CD4-positive, alpha-beta T cell treated with Interleukin-4 for 1 hour (primary cell): ENCODE data around the gene PACSIN1.

Experiments
- DNase-seq, 2 donors: peaks; one replicate each; pipeline ENCODE4 v3.0.0-alpha.2; 2020 to 2022

Gene PACSIN1

DNA sequence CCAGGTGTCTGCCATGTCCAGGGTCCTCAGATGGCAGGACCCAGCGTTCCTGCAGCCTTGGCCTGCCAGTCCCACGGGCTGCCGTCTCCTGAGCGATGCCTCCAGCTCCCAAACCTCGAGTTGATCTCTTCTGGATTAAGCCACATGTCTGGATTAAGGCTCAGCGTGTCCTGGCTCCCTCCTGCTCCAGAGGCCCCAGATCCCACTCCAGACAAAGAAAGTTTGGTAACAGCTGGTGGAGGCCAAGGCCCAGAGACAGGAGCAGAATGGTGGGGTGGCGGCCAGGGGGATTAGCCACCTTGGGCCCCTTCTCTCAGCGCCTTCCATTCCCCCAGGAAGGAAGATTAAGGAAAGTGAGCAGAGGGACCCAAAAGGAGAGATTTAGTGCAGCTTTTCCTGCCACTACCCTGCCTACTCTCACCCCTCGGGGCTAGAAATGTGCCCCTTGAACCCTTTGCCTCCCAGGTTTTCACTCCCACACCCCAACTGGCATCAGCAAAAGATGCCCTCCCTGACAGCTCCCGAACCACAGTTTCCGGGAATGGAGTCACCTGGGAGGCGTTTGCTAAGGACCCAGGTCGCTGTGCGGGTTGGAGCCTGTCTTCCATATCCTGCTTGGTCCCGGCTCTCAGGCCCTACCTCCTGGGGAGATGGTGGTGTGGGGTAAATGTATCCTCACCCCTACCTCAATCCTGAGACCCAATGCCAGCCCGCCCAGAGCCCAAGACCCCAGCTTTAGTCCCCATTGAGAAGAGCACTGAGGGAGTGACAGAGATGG, 83.3 kb downstream of the PACSIN1 start:
- no peak for DNase-seq

DNA sequence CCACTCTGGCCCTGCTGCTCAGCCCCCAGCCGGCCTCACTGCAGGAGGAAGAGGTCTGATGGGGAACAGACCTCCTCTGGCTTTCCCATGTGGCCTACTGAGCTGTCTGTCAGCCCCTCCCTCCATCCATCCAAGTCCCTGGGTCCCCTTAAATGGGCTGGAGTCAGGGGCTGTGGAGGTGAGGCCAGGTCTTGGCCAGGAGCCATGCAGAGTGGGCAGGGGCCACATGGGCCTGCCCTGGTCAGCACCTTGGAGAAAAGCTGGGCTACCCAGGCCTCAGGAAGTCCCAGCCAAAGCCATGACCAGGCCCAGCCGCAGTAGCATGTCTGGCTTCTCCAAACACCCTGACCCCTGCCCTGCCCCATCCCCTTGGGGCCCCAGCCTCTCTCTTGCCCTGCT, 83.9 kb downstream of the PACSIN1 start:
- DNase-seq = no peak

DNA sequence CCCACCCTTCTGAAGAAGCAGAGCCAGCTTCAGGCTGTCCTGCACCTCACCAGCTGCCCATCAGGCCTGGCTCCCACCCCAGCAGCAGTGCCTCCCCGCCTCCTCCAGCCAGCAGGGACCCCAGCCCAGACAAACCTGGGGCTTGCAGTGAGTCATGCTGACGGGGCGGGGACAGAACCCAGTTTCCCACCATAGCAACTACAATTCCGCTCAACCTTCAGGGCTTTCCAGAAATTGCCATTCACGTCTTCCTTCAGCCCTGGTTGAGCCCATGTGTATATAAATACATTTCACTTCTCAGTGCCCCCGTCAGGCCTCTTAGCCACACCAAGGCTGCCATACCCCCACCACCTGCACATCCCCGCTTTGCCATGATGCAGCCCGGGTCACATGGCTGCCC, 85.8 kb downstream of the PACSIN1 start:
- DNase-seq = no peak

DNA sequence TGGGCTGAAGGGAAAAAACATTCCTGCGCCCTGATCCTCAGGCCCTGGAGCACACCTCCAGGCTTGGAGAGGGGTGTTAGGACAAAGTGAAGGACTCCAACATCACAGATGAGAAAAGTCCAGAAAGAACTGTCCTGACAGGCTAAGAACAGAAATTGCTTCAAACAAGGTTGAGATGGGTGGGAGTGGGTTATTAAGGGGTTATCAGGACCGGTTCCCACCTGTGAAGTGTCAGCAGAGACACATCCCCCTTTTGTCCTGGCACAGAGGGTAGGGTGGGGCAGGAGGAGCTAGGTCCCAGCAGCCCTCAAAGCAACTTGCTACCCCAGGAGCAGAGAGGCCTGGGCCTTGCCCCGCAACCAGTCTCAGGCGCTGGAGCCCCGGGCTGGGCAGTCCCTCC, 86.7 kb downstream of the PACSIN1 start:
- no peak for DNase-seq

DNA sequence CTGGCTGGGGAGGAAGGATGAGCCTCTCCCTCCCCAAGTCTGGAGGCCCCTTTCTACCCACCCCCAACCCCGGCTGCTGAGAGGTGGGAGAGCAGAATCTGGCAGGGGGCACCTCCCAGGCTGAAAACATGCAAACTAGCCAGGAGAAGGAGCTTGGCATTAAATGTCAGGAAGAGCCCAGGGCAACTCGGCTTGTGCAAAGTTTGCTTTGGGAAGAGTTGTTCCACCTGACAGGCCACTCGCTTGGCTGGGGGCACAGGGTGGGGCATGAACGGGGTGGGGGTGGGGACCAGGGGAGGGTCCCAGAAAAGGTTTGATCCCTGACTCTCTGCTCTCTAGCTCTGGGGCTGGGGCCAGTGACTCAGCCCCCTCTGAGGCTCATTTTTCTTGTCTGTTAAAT, 87.3 kb downstream of the PACSIN1 start:
- no peak for DNase-seq

DNA sequence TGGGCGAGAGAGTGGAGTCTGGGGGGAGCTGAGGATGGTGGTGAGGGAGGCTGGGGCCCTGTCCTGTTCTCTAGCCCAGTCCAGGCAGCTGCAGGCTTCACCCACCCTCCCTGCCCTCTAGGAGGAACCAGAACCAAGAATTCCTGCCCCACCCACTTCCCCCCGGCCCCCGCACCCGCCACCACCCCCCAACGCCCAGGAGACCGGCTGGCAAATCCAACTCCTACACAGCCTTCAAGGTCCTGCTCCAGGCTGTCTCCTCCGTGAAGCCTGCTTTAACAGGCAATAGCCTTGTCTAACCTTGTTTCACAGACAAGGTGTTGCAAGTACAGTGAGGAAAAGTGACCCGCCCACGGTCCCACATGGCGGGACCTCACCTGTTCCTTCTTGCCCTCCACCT, 87.9 kb downstream of the PACSIN1 start:
- DNase-seq = no peak

DNA sequence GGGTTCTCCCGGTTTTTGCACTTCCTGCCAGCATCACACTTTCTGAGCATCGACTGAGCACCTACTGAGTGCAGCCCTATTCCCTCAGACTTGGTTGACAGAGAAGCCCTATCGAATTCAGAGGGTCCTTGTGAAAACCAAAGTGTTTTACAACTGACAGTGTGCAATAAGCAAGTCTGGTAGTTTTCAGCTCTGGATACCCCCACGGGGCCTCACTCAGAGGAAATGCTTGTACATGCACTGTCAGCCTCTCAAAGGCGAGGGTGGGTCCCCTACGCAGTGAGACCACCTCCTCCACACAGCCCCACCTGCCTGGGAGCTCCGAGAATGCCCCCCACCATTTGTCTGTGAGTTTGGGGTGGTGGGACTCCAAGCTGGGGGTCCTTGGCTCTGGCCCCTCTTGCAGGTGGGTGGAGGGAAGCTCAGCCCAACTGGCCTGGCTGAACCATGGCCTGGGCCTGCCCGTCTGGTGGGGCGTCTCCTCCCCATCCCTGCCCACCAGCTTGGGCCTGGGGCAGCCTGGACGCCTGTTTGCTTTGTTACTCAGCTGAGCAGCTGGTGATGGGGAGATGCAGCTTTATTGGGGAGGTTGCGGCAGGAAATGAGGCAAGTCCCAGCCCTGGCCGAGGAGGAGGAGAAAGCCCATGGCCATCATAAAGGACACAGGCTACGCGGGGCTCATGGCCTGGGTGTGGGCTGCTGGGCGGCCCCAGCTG, 88.6 kb downstream of the PACSIN1 start:
- no peak for DNase-seq

DNA sequence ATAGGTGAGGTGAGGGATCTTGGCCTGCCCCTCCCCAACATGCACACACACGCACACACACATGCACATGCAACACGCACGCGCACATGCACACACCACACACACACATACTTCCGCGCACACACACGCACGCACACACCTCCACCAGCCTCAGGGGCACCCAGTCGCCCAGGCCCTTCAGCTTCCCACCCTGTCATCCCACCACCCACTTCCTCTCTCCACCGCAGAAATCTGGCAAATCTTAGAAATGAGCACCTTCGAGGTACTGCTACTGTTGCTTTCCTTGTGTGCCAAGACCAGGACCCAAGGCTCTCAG, 89.1 kb downstream of the PACSIN1 start:
- no peak for DNase-seq

DNA sequence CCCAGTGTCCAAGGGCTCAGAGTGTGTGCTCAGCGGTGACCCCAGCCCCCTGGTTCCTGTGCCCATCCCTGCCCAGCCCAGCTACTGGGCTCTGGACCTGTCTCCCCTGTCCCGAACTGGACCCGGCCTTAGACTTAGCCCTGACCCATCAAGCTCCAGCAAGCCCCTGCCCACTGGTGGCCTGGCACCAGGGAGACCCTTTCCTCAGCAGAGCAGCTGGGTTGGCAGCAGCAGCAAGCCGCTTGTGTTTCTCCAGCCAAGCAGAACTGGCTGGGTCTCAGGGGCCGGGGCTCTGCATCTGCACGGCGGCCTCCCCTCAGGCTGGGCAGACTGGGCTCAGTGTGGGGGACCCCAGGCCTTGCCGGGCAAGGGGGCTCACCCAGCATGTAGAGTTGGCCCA, 89.5 kb downstream of the PACSIN1 start:
- no peak for DNase-seq

DNA sequence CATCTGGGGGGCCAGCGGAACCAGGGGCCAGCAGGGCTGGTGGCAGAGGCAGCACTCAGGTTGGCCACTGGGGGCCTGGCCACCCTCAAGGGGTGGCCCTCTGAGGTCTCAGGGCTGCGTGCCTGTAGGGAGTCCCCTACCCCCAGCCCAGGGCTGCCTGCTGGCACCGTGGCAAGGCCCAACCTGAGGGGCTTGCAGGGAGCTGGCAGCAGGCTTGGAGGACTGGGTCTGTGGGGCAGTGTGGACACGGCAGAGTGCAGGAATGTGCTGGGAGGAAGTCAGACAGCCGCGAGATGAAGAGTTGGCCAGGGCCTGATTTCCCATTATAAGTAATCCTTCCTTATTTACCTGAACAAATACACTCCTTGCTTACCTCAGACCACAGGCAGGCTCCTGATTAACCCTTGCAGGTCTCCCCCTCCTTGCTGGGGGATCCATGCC, 90.2 kb downstream of the PACSIN1 start, which contains the start of gene SPDEF:
SPDEF (minus strand) TSS at position 299 of the 441 bp plus-strand sequence. CDS start 11,874 bp downstream, outside the sequence.
- no peak for DNase-seq

DNA sequence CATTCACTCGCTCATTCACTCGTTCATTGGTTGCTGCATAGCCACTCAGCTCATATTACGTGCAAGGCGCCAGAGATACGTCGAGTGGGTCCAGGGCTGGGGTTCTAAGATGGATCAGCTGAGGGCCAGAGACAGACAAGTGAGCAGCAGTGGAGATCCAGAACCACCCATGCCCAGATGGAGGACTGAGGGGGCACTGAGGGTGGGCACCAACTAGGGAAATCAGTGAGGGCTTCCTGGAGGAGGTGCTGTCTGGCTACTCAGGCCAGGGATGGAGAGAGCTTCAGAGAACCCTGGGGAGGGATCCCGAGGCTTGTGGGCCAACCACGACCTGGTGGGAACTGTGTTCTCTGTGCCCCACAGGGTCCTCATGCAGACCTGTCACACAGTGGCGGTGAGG, 90.6 kb downstream of the PACSIN1 start:
- DNase-seq = no peak

DNA sequence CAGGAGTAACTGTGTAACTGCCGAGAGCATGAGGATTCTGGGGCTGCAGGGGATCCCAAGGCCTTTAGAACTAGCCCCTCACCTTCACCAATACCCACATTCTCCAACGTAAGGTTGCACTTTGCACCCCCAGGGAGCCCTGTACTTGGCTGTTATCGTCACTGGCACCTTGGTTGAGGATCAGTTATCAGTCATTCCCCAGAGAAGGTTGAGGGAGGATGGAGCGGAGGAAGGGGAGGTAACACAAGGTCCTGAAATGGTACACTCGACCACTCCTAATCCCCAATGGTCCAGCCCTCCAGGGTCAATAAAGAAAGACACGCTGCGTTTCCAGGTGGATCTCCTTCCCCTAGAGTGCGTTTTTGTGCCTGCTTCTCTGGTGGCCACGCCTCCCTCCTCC, 91.4 kb downstream of the PACSIN1 start:
- DNase-seq = no peak

DNA sequence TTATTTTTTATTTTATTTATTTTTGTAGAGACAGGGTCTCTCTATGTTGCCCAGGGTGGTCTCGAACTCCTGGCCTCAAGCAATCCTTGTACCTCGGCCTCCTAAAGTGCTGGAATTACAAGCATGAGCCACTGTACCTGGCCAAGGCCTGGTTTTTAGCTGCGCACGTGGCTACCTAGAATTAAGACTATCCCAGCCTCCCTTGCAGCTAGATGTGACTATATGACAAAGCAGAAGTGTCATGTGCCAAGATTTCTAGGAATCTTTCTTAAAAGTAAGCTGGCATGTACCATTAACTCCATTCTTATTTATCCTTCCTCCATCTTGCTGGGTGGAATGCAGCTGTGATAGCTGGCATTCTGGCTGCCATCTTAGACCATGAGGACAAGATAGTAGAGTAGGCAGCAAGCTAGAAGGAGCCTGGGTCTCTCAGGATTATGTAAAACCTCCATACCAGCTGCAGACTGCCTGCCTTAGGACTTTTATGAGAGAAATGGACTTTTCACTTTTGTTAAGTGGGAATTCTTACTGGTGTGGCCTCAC, 92.4 kb downstream of the PACSIN1 start:
- DNase-seq = no peak

DNA sequence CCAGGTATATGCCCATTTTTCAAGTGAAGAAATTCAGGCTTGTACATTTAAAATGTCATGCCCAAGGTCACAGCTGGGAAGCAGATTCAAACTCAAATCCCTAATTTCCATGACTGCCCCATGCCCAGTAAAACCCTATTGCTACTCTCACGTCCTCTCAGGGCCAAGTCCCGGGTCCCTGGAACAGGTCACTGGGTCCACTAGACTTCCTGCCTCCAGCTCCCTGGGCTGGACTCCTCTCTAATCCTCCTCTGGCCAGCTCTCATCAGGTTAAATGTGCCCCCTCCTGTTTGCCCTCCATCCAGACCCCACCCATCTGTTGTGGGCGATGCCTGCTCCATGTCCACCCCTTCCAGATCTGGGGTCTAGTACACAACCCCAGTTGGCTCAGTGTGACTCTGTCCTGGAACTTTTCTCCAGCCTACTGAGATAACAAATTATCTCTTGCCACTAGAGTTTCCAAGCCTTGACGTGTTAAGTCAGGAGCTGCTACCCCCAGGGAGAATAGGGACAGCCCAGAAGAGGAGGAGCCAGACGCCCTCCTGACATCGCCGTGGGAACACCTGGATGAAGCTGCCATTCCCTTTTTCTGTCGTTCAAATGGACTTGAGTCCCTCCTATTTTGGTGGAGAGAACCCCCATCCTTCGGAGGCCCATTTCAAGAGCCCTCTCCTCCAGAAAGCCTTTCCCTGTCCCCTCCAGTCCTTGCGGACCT, 93.9 kb downstream of the PACSIN1 start:
- no peak for DNase-seq

DNA sequence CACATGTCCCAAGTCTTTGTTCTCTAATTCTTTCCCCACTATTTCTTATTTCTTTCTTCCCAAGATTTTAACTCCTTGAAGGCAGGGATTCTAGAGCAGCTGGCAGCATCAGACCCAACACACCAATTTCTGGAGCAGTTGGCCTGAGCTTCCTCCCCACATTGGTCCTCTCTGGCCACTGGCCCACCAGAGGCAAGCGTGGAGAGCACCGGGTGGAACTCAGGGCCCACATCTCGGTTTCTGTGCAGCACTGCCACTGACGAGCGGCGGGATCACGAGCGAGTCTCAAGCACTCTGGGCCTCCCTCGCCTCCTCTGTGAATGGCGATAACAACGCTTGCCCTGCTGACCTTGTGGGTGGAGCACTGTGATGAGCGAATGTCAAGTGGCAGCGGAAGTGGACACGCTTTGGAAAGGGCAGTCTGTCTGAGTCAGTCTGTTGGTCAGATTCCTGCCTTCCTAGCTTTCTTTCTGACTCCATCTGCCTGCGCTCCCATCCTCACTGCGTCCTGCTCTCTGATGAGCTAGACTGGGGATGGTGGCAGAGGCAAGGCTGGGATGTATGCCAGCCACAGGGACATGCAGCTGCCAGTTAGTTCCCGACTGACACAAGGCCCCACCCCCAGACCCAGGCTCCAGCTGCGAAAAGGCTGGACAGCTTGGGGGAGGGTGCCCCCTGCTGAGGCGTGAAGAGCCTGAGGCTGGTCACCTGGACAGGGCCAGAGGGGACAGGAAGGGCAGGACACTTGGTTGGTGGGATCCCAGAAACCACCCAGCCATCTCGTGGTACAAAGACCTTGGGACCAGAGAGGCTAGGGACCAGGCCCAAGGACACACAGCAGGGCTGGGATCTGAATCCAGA, 94.7 kb downstream of the PACSIN1 start:
- no peak for DNase-seq

DNA sequence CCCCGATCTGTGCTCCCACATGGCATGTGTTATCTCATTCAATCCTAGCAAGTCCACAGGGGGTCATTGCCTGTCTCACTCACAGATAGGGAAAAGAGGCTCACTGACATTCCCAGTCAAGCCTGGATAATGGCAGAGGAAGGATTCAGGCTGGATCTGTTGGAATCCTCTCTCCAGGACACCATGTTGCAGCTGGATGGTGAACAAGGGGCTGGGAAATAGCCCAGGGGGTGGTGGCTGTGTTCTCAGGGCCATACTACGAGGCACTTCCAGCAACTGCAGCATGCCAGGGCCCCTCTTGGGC, 95.3 kb downstream of the PACSIN1 start:
- DNase-seq = no peak

DNA sequence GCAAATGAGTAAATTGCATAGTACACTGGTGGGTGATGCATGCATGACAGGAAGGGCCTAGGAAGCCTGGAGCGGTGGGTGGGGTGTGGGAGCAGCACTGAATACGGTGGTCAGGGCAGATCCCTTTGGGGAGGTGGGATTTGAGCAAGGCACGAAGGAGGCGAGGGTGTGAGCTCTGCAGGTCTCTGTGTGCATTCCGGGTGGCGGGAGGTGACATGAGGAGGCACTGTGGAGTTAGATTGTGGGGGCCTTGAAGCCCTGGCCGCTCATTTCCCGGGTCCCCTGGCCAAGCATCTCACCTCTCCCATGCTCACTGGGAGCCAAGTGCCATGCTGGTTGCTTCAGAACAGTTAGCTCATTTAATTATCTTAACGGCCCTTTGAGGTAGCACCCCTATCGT, 96.5 kb downstream of the PACSIN1 start:
- no peak for DNase-seq

DNA sequence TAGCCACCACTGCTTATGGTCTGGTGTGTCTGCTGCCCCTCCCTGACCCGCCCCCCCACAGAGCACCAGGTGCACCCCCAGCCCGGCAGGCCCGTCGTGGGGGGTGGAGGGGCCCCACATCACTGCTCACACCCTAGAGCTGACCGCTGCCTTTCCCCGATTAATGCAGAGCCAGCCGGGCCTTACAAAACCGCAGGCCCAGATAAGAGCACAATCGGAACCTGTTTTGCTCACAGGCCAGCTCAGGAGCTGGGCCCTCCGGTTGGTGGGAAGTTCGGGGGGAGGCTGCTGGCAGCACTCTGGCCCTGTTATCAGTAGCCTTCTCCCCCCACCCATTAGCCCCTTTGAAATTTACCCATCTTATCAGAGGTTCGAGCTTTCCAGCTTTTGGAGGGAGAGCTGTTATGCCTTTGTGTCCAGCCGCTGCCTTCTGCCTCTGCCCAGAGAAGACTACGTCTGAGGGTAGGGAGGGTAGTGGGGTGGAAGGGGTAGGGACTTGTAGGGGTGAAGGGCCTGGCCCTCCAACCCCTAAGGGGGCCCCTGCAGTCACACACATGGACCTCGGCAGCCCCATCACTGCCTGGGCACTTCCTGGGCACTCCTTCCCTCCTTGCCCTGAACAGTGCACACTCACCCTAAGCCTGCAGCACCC, 97.1 kb downstream of the PACSIN1 start:
- no peak for DNase-seq

DNA sequence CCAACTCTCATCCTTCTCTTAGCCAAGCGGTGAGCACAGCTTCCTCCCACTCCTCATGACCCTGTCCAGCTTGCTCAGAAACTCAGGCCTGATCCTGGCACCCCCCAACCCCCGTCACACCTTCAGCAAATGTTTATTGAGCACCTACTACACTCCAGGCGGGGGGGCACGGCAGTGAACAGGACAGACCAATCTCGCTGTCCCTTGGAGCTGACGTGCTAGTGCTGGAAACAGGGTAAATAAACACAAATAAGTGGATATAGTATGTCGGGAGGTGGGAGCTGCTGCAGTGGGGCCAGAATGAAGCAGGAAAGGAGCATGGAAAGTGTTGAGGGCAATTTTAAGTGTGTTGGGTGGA, 97.6 kb downstream of the PACSIN1 start:
- DNase-seq = no peak

DNA sequence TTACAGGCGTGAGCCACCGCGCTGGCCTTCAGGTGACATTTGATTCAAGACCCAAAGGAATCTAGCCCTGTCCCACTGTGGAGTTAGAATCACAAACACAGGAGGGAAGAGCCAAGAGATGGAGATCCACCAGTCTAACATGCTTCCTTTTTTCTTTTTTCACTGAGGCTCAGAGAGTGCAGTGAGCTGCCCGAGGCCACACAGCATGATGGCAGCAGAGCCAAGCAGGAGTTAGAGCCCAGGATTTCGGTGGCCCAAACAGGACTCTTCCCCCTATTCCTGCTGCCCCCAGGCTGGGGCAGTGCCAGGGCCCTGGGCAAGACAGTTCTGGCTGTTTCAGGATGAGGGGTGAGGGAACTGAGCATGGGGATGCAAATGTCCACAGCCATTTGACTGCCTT, 98.3 kb downstream of the PACSIN1 start:
- DNase-seq = no peak

DNA sequence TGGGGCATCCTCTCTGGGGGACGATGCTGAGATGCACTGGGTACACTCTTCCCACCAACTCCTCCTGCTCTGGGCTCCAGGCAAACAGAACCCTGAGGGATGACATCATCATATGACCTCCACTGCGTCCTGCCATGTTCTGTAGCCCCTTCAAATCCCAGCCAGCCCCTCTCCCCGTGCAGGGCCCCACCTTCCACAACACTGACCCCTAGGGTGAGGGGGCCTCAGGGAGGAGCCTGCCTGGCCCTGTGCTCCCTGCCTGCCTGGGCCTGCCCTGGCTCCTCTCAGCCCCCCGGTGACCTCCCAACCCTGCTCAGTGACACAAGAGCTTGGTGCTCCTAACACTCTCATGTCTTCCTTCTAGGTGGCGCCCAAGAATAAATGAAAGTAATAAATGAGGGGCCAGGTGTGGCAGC, 99.9 kb downstream of the PACSIN1 start:
- DNase-seq = no peak

DNA sequence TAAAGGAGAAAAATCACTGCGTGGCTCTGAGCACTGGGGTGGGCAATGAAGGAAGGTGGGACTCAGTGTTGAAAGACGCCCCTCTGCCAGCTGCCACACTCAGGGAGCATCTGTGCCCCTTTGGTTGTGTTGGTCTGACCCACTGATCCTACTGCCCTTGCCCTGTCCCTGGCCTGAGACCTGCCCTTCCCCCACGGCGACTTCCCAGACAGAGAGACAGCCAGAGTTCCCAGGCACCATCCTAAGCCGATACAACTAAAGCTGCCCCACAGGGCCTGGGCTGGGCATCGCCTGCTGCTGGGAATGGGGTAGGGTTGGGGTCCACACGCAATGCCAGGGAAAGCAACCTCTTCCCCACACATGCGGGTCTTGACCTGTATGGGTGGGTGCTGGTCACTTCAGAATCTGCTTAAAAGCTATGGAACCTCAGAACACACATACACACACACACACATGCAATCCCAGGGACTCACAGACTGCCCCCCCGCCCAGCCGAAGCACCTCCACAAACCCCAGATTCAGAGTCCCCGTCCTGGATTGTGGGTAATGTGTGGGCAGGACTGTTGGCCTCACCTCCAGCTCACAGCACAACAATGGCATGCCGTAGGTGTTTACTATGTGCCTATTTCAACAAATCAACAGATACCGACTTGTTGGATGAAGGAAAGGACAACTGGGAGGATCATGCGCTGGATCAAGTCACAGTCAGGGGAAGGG, 101.1 kb downstream of the PACSIN1 start:
- no peak for DNase-seq
